ENCODE data around the gene CTSE.

Gene CTSE

GRCh38 chr1:205989786-205990185 lies 33.9 kb downstream of the CTSE start:
- no peak for DNase-seq (ENCODE audit: extremely low read depth, low read depth)

GRCh38 chr1:205988585-205988995 lies 35.1 kb downstream of the CTSE start:
- DNase-seq (ENCODE audit: extremely low read depth, low read depth): no peak
- H3K4me3 ChIP-seq (replicated peaks; ENCODE audit: low read depth, low read length): no peak overlapping the region
- no peak for TF ChIP-seq CTCF (IDR thresholded peaks at IDR 0.05; ENCODE audit: low read depth, low read length, missing control alignments)

More at GRCh38 chr1:205989786-205990185, 33.9 kb downstream of the CTSE start:
- TF ChIP-seq CTCF (IDR thresholded peaks at IDR 0.05; ENCODE audit: low read depth, low read length, missing control alignments): no peak
- no peak overlapping the region for H3K4me3 ChIP-seq (replicated peaks; ENCODE audit: low read depth, low read length)

DNA sequence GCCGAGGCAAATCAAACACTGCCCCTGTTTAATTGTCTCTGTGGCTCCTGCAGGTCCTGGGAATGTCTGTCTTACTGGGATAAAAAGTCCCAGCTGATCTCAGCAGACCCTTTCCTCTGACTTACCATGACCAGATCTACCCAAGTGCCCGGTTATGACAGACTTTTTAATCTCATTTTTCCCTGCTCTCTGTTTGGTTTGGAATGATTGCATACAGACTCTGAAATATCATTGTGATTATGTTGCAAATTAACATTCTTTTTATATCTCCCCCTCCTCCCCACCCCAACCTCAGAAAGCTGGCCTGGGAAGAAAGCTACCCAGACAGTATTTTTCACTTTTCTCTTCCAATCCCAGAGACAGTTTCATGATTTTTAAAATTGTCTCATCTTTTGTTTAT lies 36.8 kb downstream of the CTSE start:
- H3K4me3 ChIP-seq (replicated peaks; ENCODE audit: low read depth, low read length): no peak overlapping the region
- TF ChIP-seq CTCF (IDR thresholded peaks at IDR 0.05; ENCODE audit: low read depth, low read length, missing control alignments): no peak
- no peak for DNase-seq (ENCODE audit: extremely low read depth, low read depth)

- no peak for DNase-seq (ENCODE audit: extremely low read depth, low read depth)
- H3K4me3 ChIP-seq (replicated peaks; ENCODE audit: low read depth, low read length): no peak overlapping the region
- no peak for TF ChIP-seq CTCF (IDR thresholded peaks at IDR 0.05; ENCODE audit: low read depth, low read length, missing control alignments)
Observed at GRCh38 chr1:205986292-205986691, 37.4 kb downstream of the CTSE start.

DNA sequence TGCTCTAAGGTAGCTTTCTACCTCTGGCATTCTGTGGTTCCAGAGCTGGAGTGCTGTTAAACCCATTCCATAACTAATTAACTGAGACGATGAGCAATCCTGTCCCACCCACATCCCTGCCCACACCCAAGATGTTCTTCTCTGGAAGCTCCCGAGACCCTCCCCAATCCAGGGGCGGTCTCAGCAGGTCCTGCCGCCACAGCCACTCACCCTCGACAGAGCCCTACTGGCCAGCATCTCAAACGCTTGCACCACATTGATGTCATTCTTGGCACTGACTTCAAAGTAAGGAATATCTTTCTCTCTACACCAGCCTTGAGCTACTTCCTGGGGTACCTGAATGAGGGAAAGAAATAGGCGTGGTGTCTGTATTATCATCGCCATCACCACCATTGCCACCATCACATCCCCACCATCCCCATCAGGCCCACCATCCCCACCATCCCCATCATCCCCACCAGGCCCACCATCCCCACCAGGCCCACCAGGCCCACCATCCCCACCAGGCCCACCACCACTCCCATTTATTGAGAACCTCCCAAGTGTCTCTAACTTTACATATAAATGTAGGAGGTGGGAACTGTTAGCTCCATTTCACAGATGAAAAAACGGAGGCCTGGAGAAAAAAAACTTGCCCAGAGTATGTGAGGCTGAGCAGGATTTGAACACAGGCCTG lies 38.2 kb downstream of the CTSE start:
- H3K4me3 ChIP-seq (replicated peaks; ENCODE audit: low read depth, low read length): no peak overlapping the region
- DNase-seq (ENCODE audit: extremely low read depth, low read depth): no peak
- no peak for TF ChIP-seq CTCF (IDR thresholded peaks at IDR 0.05; ENCODE audit: low read depth, low read length, missing control alignments)

- TF ChIP-seq CTCF (IDR thresholded peaks at IDR 0.05; ENCODE audit: low read depth, low read length, missing control alignments): peak; percentile 93
- DNase-seq (ENCODE audit: extremely low read depth, low read depth): no peak
- no peak overlapping the region for H3K4me3 ChIP-seq (replicated peaks; ENCODE audit: low read depth, low read length)
Observed at GRCh38 chr1:205983925-205984725, 39.6 kb downstream of the CTSE start.
